HEK293 (cell line): Measurements from ENCODE around the gene SELENOW.

Source experiments
- TCF7L2 ChIP-seq: IDR thresholded peaks from 2 replicates; pipeline ENCODE4 v1.6.1; 2011; ENCODE audit warnings: low read depth, mild to moderate bottlenecking, inconsistent platforms, low read length, moderate library complexity, borderline replicate concordance
- ZBTB7A ChIP-seq: fragments of 450-650 bp; formaldehyde crosslinking; IDR thresholded peaks from 2 replicates; pipeline ENCODE4 v1.5.1; 2016; ENCODE audit warnings: low read depth, missing biosample characterization, missing genetic modification characterization
- ZNF114 ChIP-seq: fragments of 450-650 bp; formaldehyde crosslinking; IDR thresholded peaks from 2 replicates; pipeline ENCODE4 v1.5.0; 2017; ENCODE audit warnings: missing biosample characterization, missing genetic modification characterization
- ZNF311 ChIP-seq: fragments of 450-650 bp; formaldehyde crosslinking; IDR thresholded peaks from 2 replicates; pipeline ENCODE4 v1.5.1; 2017; ENCODE audit warnings: missing biosample characterization, missing genetic modification characterization, borderline replicate concordance
- TF ChIP-seq, protein P1 (sequence below): fragments of 450-650 bp; IDR thresholded peaks from 2 replicates; pipeline ENCODE4 v1.5.1; 2018; ENCODE audit warnings: missing biosample characterization, mild to moderate bottlenecking, missing genetic modification characterization
- TF ChIP-seq, protein P2 (sequence below): fragments of 450-650 bp; formaldehyde crosslinking; IDR thresholded peaks from 2 replicates; pipeline ENCODE4 v1.5.1; 2016; ENCODE audit warnings: missing biosample characterization, missing genetic modification characterization
- TF ChIP-seq, protein P3 (sequence below): fragments of 450-650 bp; formaldehyde crosslinking; IDR thresholded peaks from 2 replicates; pipeline ENCODE4 v1.5.1; 2016; ENCODE audit warnings: missing biosample characterization, missing genetic modification characterization
- TF ChIP-seq, protein P4 (sequence below): fragments of 450-650 bp; formaldehyde crosslinking; IDR thresholded peaks from 2 replicates; pipeline ENCODE4 v1.5.1; 2017; ENCODE audit warnings: missing biosample characterization, missing genetic modification characterization

DNA sequence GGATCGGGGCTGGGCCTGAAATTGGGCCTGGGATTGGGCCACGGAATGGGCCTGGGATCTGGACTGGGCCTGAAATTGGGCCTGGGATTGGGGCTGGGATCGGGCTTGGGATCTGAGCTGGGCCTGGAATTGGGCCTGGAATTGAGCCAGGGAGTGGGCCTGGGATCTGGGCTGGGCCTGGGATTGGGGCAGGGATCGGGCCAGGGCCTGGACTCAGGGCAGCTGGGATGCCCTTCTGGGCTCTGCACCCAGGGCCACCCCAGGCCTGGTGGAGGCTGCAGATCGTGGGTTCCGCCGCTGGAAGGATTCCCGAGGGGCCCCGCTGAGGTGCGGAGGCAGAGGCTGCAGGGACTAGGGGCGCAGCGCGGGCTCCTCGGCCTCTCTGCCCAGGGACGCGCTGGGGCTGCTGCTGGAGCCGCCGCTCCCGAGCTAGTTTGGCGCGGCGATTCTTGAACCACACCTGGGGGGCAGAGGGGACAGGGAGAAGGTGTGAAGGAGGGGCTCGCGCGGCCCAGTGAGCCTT lies 24.1 kb downstream of the SELENOW start:
- TF ChIP-seq, protein P1, sequence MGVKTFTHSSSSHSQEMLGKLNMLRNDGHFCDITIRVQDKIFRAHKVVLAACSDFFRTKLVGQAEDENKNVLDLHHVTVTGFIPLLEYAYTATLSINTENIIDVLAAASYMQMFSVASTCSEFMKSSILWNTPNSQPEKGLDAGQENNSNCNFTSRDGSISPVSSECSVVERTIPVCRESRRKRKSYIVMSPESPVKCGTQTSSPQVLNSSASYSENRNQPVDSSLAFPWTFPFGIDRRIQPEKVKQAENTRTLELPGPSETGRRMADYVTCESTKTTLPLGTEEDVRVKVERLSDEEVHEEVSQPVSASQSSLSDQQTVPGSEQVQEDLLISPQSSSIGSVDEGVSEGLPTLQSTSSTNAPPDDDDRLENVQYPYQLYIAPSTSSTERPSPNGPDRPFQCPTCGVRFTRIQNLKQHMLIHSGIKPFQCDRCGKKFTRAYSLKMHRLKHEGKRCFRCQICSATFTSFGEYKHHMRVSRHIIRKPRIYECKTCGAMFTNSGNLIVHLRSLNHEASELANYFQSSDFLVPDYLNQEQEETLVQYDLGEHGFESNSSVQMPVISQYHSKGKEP = no peak
- TF ChIP-seq ZNF114 (no peak), TCF7L2 (no peak), ZBTB7A (no peak), ZNF311 (tag by site-specific recombination) (no peak)
- TF ChIP-seq, protein P2, sequence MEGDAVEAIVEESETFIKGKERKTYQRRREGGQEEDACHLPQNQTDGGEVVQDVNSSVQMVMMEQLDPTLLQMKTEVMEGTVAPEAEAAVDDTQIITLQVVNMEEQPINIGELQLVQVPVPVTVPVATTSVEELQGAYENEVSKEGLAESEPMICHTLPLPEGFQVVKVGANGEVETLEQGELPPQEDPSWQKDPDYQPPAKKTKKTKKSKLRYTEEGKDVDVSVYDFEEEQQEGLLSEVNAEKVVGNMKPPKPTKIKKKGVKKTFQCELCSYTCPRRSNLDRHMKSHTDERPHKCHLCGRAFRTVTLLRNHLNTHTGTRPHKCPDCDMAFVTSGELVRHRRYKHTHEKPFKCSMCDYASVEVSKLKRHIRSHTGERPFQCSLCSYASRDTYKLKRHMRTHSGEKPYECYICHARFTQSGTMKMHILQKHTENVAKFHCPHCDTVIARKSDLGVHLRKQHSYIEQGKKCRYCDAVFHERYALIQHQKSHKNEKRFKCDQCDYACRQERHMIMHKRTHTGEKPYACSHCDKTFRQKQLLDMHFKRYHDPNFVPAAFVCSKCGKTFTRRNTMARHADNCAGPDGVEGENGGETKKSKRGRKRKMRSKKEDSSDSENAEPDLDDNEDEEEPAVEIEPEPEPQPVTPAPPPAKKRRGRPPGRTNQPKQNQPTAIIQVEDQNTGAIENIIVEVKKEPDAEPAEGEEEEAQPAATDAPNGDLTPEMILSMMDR (tag by site-specific recombination) = no peak
- TF ChIP-seq, protein P3, sequence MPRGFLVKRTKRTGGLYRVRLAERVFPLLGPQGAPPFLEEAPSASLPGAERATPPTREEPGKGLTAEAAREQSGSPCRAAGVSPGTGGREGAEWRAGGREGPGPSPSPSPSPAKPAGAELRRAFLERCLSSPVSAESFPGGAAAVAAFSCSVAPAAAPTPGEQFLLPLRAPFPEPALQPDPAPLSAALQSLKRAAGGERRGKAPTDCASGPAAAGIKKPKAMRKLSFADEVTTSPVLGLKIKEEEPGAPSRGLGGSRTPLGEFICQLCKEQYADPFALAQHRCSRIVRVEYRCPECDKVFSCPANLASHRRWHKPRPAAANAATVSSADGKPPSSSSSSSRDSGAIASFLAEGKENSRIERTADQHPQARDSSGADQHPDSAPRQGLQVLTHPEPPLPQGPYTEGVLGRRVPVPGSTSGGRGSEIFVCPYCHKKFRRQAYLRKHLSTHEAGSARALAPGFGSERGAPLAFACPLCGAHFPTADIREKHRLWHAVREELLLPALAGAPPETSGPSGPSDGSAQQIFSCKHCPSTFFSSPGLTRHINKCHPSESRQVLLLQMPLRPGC = no peak
- TF ChIP-seq, protein P4, sequence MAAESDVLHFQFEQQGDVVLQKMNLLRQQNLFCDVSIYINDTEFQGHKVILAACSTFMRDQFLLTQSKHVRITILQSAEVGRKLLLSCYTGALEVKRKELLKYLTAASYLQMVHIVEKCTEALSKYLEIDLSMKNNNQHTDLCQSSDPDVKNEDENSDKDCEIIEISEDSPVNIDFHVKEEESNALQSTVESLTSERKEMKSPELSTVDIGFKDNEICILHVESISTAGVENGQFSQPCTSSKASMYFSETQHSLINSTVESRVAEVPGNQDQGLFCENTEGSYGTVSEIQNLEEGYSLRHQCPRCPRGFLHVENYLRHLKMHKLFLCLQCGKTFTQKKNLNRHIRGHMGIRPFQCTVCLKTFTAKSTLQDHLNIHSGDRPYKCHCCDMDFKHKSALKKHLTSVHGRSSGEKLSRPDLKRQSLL = no peak
